IPS-NIHi7 (cell line): ENCODE measurements around the gene SPNS2.

ENCODE experiments used
- DNase-seq: peaks from one replicate; pipeline ENCODE4 v3.0.0; 2012; ENCODE audit warnings: mixed read lengths; ENCODE audit errors: extremely low spot score

Gene SPNS2

GRCh38 chr17:4503283-4504025 is 4.8 kb downstream of the SPNS2 start:
- no peak for DNase-seq

- DNase-seq: no peak
Measured at GRCh38 chr17:4504188-4504587, 5.5 kb downstream of the SPNS2 start.

GRCh38 chr17:4505187-4505586 is 6.5 kb downstream of the SPNS2 start:
- no peak for DNase-seq

- no peak for DNase-seq
Measured at GRCh38 chr17:4506175-4506813, 7.6 kb downstream of the SPNS2 start.

GRCh38 chr17:4506892-4507291 is 8.2 kb downstream of the SPNS2 start:
- DNase-seq: no peak

GRCh38 chr17:4507361-4508111 is 8.9 kb downstream of the SPNS2 start:
- no peak for DNase-seq

- DNase-seq: no peak
Measured at GRCh38 chr17:4508207-4508606, 9.5 kb downstream of the SPNS2 start.

- DNase-seq: no peak
Measured at GRCh38 chr17:4509401-4509800, 10.7 kb downstream of the SPNS2 start.

GRCh38 chr17:4509923-4510617 is 11.4 kb downstream of the SPNS2 start:
- no peak for DNase-seq

GRCh38 chr17:4510618-4510941 is 11.9 kb downstream of the SPNS2 start:
- DNase-seq: no peak

- DNase-seq: no peak
Measured at GRCh38 chr17:4511199-4511932, 12.7 kb downstream of the SPNS2 start.

- DNase-seq: no peak
Measured at GRCh38 chr17:4512156-4513112, 13.8 kb downstream of the SPNS2 start.

GRCh38 chr17:4513113-4514032 is 14.7 kb downstream of the SPNS2 start:
- no peak for DNase-seq

GRCh38 chr17:4514206-4514605 is 15.5 kb downstream of the SPNS2 start:
- peak; percentile 48 for DNase-seq

GRCh38 chr17:4514779-4515178 is 16.1 kb downstream of the SPNS2 start:
- DNase-seq: no peak

- no peak for DNase-seq
Measured at GRCh38 chr17:4515501-4515900, 16.8 kb downstream of the SPNS2 start.

- DNase-seq: no peak
Measured at GRCh38 chr17:4516735-4517134, 18.1 kb downstream of the SPNS2 start.

GRCh38 chr17:4518901-4519300 is 20.2 kb downstream of the SPNS2 start:
- no peak for DNase-seq

GRCh38 chr17:4519361-4519788 is 20.7 kb downstream of the SPNS2 start:
- no peak for DNase-seq
